ENCODE measurements around the gene LAMA2. TPM values are rescaled to one million over a fixed set of nuclear protein-coding genes. Genes with fewer than 3 reads are reported as not detected.

LAMA2 gene
- total and polyA plus RNA-seq, 2 experiments from 2014 or later, result 0.91 to 6.4 TPM

DNA sequence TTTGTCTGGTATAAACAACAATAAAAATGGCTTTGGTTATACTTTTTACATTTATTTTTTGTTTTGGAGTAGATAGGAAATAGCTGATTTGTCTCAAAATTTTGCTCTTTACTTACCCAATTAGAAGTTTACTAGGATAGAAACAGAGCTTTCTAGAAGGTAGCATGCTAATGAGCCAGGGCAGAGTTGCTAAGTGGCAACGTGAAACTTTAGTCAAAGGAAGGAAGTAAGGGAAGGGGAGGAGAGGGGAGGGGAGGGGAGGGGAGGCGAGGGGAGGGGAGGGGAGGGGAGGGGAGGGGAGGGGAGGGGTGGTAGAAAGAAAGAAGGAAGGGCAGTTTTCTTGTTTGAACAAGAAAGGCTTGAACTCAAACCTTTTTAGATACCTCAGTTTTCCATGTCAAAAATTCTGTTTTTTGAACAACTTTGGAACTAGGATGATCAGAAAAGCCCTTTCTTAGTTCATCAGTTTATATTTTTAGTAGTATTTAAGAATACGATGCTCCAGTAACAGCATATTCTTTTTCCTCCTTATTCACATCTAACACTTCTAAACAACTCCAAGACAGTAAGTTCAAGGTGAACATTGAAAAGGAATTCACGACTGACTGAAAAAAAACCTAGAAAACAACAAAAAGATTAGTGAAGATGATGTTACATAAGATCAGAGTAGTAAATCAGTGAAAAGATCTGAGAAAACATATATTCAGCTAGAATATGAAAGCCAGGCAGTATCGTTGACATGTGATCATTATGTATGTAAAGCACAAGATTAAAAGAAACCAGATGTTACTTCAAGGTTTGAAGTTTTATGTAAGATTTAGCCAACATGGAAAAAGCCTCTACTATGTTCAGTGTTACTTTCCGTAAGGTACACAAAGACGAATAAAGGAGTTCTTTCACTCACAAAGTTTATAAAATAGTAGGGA lies 563.6 kb downstream of the LAMA2 start:
- Mint-ChIP-seq H3K27me3 (ENCODE audit: insufficient read depth, low read depth, poor library complexity) (peaks cover 2% of the 10 kb centered on the region), H3K4me1 (peaks cover 20% of the 10 kb centered on the region), H3K4me3 (no peak overlapping the region; the same call in 2 of the 3 replicates), H3K9me3 (no peaks in the 10 kb centered on the region), H3K36me3 (ENCODE audit: low read depth) (no peaks in the 10 kb centered on the region), H3K27ac (no peak overlapping the region)
- Histone ChIP-seq H3K27me3 (ENCODE audit: insufficient read depth) (no peaks in the 10 kb centered on the region), H3K4me3 (no peak overlapping the region), H3K4me2 (no peak overlapping the region), H3K27ac (ENCODE audit: low read depth) (no peak overlapping the region), H4K20me1 (replicated peaks; ENCODE audit: insufficient read depth) (no peaks in the 10 kb centered on the region), H3K4me1 (ENCODE audit: insufficient read depth) (peaks cover 15% of the 10 kb centered on the region), H2AFZ (peak overlapping the region; percentile 0; the same call in 1 of the 2 replicates), H3K79me2 (replicated peaks; ENCODE audit: insufficient read depth) (no peaks in the 10 kb centered on the region), H3K36me3 (ENCODE audit: insufficient read depth) (no peaks in the 10 kb centered on the region), H3F3A (replicated peaks; ENCODE audit: low read depth) (no peaks in the 10 kb centered on the region), H3K9me2 (ENCODE audit: insufficient read depth) (no peaks in the 10 kb centered on the region)
- peak; percentile 47 for DNase-seq (ENCODE audit: low spot score)
- TF ChIP-seq JUNB (IDR thresholded peaks at IDR 0.05; ENCODE audit: unreplicated experiment), result no peak
- TF ChIP-seq POLR2AphosphoS5 (IDR thresholded peaks at IDR 0.05; ENCODE audit: low read depth), result no peak
- no peak for TF ChIP-seq EZH2phosphoT487 (IDR thresholded peaks at IDR 0.05; ENCODE audit: unreplicated experiment)
- no peak for TF ChIP-seq EZH2 (IDR thresholded peaks at IDR 0.05; ENCODE audit: low read depth, unreplicated experiment)
- TF ChIP-seq ZNF114 (CRISPR knock-in tag; IDR thresholded peaks at IDR 0.05), result no peak
- no peak for TF ChIP-seq STAT1 (IDR thresholded peaks at IDR 0.05; ENCODE audit: unreplicated experiment)
- TF ChIP-seq, protein P1, sequence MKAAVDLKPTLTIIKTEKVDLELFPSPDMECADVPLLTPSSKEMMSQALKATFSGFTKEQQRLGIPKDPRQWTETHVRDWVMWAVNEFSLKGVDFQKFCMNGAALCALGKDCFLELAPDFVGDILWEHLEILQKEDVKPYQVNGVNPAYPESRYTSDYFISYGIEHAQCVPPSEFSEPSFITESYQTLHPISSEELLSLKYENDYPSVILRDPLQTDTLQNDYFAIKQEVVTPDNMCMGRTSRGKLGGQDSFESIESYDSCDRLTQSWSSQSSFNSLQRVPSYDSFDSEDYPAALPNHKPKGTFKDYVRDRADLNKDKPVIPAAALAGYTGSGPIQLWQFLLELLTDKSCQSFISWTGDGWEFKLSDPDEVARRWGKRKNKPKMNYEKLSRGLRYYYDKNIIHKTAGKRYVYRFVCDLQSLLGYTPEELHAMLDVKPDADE (IDR thresholded peaks at IDR 0.05), result no peak
- TF ChIP-seq, protein P2, sequence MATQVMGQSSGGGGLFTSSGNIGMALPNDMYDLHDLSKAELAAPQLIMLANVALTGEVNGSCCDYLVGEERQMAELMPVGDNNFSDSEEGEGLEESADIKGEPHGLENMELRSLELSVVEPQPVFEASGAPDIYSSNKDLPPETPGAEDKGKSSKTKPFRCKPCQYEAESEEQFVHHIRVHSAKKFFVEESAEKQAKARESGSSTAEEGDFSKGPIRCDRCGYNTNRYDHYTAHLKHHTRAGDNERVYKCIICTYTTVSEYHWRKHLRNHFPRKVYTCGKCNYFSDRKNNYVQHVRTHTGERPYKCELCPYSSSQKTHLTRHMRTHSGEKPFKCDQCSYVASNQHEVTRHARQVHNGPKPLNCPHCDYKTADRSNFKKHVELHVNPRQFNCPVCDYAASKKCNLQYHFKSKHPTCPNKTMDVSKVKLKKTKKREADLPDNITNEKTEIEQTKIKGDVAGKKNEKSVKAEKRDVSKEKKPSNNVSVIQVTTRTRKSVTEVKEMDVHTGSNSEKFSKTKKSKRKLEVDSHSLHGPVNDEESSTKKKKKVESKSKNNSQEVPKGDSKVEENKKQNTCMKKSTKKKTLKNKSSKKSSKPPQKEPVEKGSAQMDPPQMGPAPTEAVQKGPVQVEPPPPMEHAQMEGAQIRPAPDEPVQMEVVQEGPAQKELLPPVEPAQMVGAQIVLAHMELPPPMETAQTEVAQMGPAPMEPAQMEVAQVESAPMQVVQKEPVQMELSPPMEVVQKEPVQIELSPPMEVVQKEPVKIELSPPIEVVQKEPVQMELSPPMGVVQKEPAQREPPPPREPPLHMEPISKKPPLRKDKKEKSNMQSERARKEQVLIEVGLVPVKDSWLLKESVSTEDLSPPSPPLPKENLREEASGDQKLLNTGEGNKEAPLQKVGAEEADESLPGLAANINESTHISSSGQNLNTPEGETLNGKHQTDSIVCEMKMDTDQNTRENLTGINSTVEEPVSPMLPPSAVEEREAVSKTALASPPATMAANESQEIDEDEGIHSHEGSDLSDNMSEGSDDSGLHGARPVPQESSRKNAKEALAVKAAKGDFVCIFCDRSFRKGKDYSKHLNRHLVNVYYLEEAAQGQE (IDR thresholded peaks at IDR 0.05; ENCODE audit: unreplicated experiment), result no peak
- TF ChIP-seq, protein P3, sequence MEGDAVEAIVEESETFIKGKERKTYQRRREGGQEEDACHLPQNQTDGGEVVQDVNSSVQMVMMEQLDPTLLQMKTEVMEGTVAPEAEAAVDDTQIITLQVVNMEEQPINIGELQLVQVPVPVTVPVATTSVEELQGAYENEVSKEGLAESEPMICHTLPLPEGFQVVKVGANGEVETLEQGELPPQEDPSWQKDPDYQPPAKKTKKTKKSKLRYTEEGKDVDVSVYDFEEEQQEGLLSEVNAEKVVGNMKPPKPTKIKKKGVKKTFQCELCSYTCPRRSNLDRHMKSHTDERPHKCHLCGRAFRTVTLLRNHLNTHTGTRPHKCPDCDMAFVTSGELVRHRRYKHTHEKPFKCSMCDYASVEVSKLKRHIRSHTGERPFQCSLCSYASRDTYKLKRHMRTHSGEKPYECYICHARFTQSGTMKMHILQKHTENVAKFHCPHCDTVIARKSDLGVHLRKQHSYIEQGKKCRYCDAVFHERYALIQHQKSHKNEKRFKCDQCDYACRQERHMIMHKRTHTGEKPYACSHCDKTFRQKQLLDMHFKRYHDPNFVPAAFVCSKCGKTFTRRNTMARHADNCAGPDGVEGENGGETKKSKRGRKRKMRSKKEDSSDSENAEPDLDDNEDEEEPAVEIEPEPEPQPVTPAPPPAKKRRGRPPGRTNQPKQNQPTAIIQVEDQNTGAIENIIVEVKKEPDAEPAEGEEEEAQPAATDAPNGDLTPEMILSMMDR (conservative IDR thresholded peaks at IDR 0.05; ENCODE audit: low read depth in 2 of 2), result no peak
- TF ChIP-seq, protein P4, sequence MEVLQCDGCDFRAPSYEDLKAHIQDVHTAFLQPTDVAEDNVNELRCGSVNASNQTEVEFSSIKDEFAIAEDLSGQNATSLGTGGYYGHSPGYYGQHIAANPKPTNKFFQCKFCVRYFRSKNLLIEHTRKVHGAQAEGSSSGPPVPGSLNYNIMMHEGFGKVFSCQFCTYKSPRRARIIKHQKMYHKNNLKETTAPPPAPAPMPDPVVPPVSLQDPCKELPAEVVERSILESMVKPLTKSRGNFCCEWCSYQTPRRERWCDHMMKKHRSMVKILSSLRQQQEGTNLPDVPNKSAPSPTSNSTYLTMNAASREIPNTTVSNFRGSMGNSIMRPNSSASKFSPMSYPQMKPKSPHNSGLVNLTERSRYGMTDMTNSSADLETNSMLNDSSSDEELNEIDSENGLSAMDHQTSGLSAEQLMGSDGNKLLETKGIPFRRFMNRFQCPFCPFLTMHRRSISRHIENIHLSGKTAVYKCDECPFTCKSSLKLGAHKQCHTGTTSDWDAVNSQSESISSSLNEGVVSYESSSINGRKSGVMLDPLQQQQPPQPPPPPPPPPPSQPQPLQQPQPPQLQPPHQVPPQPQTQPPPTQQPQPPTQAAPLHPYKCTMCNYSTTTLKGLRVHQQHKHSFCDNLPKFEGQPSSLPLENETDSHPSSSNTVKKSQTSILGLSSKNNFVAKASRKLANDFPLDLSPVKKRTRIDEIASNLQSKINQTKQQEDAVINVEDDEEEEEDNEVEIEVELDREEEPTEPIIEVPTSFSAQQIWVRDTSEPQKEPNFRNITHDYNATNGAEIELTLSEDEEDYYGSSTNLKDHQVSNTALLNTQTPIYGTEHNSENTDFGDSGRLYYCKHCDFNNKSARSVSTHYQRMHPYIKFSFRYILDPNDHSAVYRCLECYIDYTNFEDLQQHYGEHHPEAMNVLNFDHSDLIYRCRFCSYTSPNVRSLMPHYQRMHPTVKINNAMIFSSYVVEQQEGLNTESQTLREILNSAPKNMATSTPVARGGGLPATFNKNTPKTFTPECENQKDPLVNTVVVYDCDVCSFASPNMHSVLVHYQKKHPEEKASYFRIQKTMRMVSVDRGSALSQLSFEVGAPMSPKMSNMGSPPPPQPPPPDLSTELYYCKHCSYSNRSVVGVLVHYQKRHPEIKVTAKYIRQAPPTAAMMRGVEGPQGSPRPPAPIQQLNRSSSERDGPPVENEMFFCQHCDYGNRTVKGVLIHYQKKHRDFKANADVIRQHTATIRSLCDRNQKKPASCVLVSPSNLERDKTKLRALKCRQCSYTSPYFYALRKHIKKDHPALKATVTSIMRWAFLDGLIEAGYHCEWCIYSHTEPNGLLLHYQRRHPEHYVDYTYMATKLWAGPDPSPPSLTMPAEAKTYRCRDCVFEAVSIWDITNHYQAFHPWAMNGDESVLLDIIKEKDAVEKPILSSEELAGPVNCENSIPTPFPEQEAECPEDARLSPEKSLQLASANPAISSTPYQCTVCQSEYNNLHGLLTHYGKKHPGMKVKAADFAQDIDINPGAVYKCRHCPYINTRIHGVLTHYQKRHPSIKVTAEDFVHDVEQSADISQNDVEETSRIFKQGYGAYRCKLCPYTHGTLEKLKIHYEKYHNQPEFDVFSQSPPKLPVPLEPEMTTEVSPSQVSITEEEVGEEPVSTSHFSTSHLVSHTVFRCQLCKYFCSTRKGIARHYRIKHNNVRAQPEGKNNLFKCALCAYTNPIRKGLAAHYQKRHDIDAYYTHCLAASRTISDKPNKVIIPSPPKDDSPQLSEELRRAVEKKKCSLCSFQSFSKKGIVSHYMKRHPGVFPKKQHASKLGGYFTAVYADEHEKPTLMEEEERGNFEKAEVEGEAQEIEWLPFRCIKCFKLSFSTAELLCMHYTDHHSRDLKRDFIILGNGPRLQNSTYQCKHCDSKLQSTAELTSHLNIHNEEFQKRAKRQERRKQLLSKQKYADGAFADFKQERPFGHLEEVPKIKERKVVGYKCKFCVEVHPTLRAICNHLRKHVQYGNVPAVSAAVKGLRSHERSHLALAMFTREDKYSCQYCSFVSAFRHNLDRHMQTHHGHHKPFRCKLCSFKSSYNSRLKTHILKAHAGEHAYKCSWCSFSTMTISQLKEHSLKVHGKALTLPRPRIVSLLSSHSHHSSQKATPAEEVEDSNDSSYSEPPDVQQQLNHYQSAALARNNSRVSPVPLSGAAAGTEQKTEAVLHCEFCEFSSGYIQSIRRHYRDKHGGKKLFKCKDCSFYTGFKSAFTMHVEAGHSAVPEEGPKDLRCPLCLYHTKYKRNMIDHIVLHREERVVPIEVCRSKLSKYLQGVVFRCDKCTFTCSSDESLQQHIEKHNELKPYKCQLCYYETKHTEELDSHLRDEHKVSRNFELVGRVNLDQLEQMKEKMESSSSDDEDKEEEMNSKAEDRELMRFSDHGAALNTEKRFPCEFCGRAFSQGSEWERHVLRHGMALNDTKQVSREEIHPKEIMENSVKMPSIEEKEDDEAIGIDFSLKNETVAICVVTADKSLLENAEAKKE (CRISPR knock-in tag; IDR thresholded peaks at IDR 0.05), result no peak
- peak; percentile 35; the same call in 2 of the 3 replicates for ATAC-seq
